ENCODE data around the gene CFHR5. TPM values are rescaled to one million over a fixed set of nuclear protein-coding genes. Genes with fewer than 3 reads are reported as not detected.

CFHR5 gene
- total RNA-seq, 2 experiments from 2014 or later: not detected

- Histone ChIP-seq H3K4me1 (ENCODE audit: insufficient read depth, low read length) (no peaks in the 10 kb centered on the region), H3K9me3 (ENCODE audit: control insufficient read depth in 1 of 2, insufficient read depth in 1 of 2, low read length in 2 of 2) (no peaks in the 10 kb centered on the region), H3K4me3 (ENCODE audit: low read length) (no peak overlapping the region), H3K27ac (ENCODE audit: low read depth in 1 of 2, low read length in 2 of 2) (no peak overlapping the region), H3K36me3 (ENCODE audit: insufficient read depth, low read length) (no peaks in the 10 kb centered on the region), H3K27me3 (ENCODE audit: control insufficient read depth in 1 of 2, insufficient read depth in 2 of 2, low read length in 2 of 2) (no peaks in the 10 kb centered on the region)
- intact Hi-C loops (cut with DNase I, micrococcal nuclease): no loop called here
- no peaks in the 10 kb centered on the region for H3K4me1 Mint-ChIP-seq (ENCODE audit: low read depth)
- ChIA-PET POLR2A (no interaction called here), CTCF (no interaction called here)
- no peak overlapping the region for H3K4me3 Mint-ChIP-seq
- DNase-seq (no peak), ATAC-seq (ENCODE audit: poor library complexity) (no peak)
- TF ChIP-seq CTCF (IDR thresholded peaks at IDR 0.05): no peak
- no peaks in the 10 kb centered on the region for H3K9me3 Mint-ChIP-seq
- no peak overlapping the region for H3K27ac Mint-ChIP-seq
- H3K36me3 Mint-ChIP-seq (ENCODE audit: low read depth): no peaks in the 10 kb centered on the region
- no peaks in the 10 kb centered on the region for H3K27me3 Mint-ChIP-seq
Measured at GRCh38 chr1:197016751-197017150, 39.4 kb downstream of the CFHR5 start.

- intact Hi-C loops (cut with DNase I, micrococcal nuclease): no loop called here
- DNase-seq: no peak
- H3K27ac ChIP-seq (ENCODE audit: low read depth in 1 of 2, low read length in 2 of 2): no peak overlapping the region
- no peaks in the 10 kb centered on the region for H3K9me3 Mint-ChIP-seq
- H3K4me3 ChIP-seq (ENCODE audit: low read length): no peak overlapping the region
- H3K4me1 ChIP-seq (ENCODE audit: insufficient read depth, low read length): no peaks in the 10 kb centered on the region
- H3K27ac Mint-ChIP-seq: no peak overlapping the region
- no peaks in the 10 kb centered on the region for H3K27me3 ChIP-seq (ENCODE audit: control insufficient read depth in 1 of 2, insufficient read depth in 2 of 2, low read length in 2 of 2)
- POLR2A ChIA-PET: no interaction called here
- no peak for ATAC-seq (ENCODE audit: poor library complexity)
- no peaks in the 10 kb centered on the region for H3K36me3 ChIP-seq (ENCODE audit: insufficient read depth, low read length)
- no peaks in the 10 kb centered on the region for H3K27me3 Mint-ChIP-seq
- TF ChIP-seq CTCF (IDR thresholded peaks at IDR 0.05): no peak
- H3K4me3 Mint-ChIP-seq: no peak overlapping the region
- H3K9me3 ChIP-seq (ENCODE audit: control insufficient read depth in 1 of 2, insufficient read depth in 1 of 2, low read length in 2 of 2): no peaks in the 10 kb centered on the region
- no peaks in the 10 kb centered on the region for H3K4me1 Mint-ChIP-seq (ENCODE audit: low read depth)
- H3K36me3 Mint-ChIP-seq (ENCODE audit: low read depth): no peaks in the 10 kb centered on the region
- CTCF ChIA-PET: no interaction called here
Measured at GRCh38 chr1:197017558-197018146, 40.3 kb downstream of the CFHR5 start.

- POLR2A ChIA-PET: no interaction called here
Measured at GRCh38 chr1:197021716-197022115, 44.4 kb downstream of the CFHR5 start.

More at GRCh38 chr1:197021716-197022115, 44.4 kb downstream of the CFHR5 start:
- ATAC-seq (ENCODE audit: poor library complexity) (no peak), DNase-seq (no peak)
- Histone ChIP-seq H3K27ac (ENCODE audit: low read depth in 1 of 2, low read length in 2 of 2) (no peak overlapping the region), H3K36me3 (ENCODE audit: insufficient read depth, low read length) (no peaks in the 10 kb centered on the region), H3K27me3 (ENCODE audit: control insufficient read depth in 1 of 2, insufficient read depth in 2 of 2, low read length in 2 of 2) (no peaks in the 10 kb centered on the region), H3K4me1 (ENCODE audit: insufficient read depth, low read length) (no peaks in the 10 kb centered on the region), H3K9me3 (ENCODE audit: control insufficient read depth in 1 of 2, insufficient read depth in 1 of 2, low read length in 2 of 2) (no peaks in the 10 kb centered on the region), H3K4me3 (ENCODE audit: low read length) (no peak overlapping the region)
- intact Hi-C loops (cut with DNase I, micrococcal nuclease): no loop called here
- H3K27ac Mint-ChIP-seq: no peak overlapping the region
- no peaks in the 10 kb centered on the region for H3K36me3 Mint-ChIP-seq (ENCODE audit: low read depth)
- H3K4me3 Mint-ChIP-seq: no peak overlapping the region
- TF ChIP-seq CTCF (IDR thresholded peaks at IDR 0.05): no peak
- CTCF ChIA-PET: no interaction called here
- H3K27me3 Mint-ChIP-seq: no peaks in the 10 kb centered on the region
- no peaks in the 10 kb centered on the region for H3K9me3 Mint-ChIP-seq
- H3K4me1 Mint-ChIP-seq (ENCODE audit: low read depth): no peaks in the 10 kb centered on the region

Measured in CD4-positive, alpha-beta T cell (primary cell).